ENCODE results near the gene C1orf216. TPM values are rescaled to one million over a fixed set of nuclear protein-coding genes. Genes with fewer than 3 reads are reported as not detected.
"Not testable (repeated sequence)": the region's sequence is repeated elsewhere in the genome, so short reads cannot be mapped to it uniquely, and the experiment has no call there.

C1orf216 gene
- total RNA-seq, 2 experiments from 2014 or later, result 14.7 to 15.1 TPM

- Mint-ChIP-seq H3K4me1 (peaks cover 25% of the 10 kb centered on the region), H3K27me3 (no peaks in the 10 kb centered on the region), H3K36me3 (peaks cover 27% of the 10 kb centered on the region), H3K27ac (no peak overlapping the region), H3K9me3 (no peaks in the 10 kb centered on the region), H3K4me3 (no peak overlapping the region)
- peak; percentile 76 for DNase-seq
Measured at GRCh38 chr1:35715568-35716002, 3.1 kb downstream of the C1orf216 start.

GRCh38 chr1:35714921-35715567 is 3.6 kb downstream of the C1orf216 start:
- DNase-seq, result no peak
- Mint-ChIP-seq H3K4me3 (no peak overlapping the region), H3K36me3 (peaks cover 26% of the 10 kb centered on the region), H3K27me3 (no peaks in the 10 kb centered on the region), H3K4me1 (peaks cover 25% of the 10 kb centered on the region), H3K9me3 (no peaks in the 10 kb centered on the region), H3K27ac (no peak overlapping the region)

GRCh38 chr1:35711098-35711497 is 7.6 kb downstream of the C1orf216 start:
- H3K27ac Mint-ChIP-seq, H3K4me3 Mint-ChIP-seq, DNase-seq, H3K9me3 Mint-ChIP-seq: not testable (repeated sequence)
- Mint-ChIP-seq H3K4me1 (peaks cover 22% of the 10 kb centered on the region), H3K36me3 (peaks cover 20% of the 10 kb centered on the region), H3K27me3 (peaks cover 33% of the 10 kb centered on the region)

DNA sequence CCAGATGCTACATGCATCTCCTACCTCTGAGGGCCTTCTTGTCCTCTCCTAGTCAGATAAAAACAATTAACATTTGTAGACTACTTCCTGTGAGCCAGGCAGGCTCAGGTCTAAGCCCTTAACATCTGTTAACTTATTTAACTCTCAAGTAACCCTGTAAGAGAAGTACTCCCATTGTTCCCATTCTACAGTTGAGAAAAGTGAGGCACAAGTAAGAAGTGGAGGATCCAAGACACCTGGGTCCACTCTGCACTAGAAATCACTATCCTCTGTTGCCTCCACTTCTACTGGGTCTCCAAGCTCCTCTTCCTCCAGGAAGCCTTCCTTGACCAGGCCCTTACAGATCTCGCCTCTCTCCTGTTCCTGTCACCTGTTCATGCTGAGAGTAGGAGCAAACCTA is 9.7 kb downstream of the C1orf216 start:
- DNase-seq, result no peak
- H3K27ac Mint-ChIP-seq, result no peak overlapping the region
- H3K4me3 Mint-ChIP-seq, result peak overlapping the region; percentile 40
- peaks cover 50% of the 10 kb centered on the region for H3K27me3 Mint-ChIP-seq
- H3K4me1 Mint-ChIP-seq, result peaks cover 15% of the 10 kb centered on the region
- H3K9me3 Mint-ChIP-seq, result no peaks in the 10 kb centered on the region
- peaks cover 7% of the 10 kb centered on the region for H3K36me3 Mint-ChIP-seq

- DNase-seq, result peak; percentile 10
- Mint-ChIP-seq H3K27ac (no peak overlapping the region), H3K27me3 (peaks cover 52% of the 10 kb centered on the region), H3K36me3 (peaks cover 3% of the 10 kb centered on the region), H3K4me3 (peak overlapping the region; percentile 40), H3K9me3 (no peaks in the 10 kb centered on the region), H3K4me1 (peaks cover 15% of the 10 kb centered on the region)
Measured at GRCh38 chr1:35708441-35708921, 10.2 kb downstream of the C1orf216 start.

- Mint-ChIP-seq H3K4me1 (peaks cover 15% of the 10 kb centered on the region), H3K4me3 (peak overlapping the region; percentile 56), H3K27me3 (peaks cover 59% of the 10 kb centered on the region), H3K27ac (no peak overlapping the region), H3K9me3 (no peaks in the 10 kb centered on the region), H3K36me3 (peaks cover 3% of the 10 kb centered on the region)
- peak; percentile 35 for DNase-seq
Measured at GRCh38 chr1:35707601-35708440, 10.9 kb downstream of the C1orf216 start.

- peak; percentile 38 for DNase-seq
- Mint-ChIP-seq H3K4me3 (peak overlapping the region; percentile 56), H3K4me1 (peaks cover 15% of the 10 kb centered on the region), H3K27ac (no peak overlapping the region), H3K9me3 (no peaks in the 10 kb centered on the region), H3K36me3 (peaks cover 3% of the 10 kb centered on the region), H3K27me3 (peaks cover 65% of the 10 kb centered on the region)
Measured at GRCh38 chr1:35706846-35707600, 11.7 kb downstream of the C1orf216 start.

- Mint-ChIP-seq H3K9me3 (no peaks in the 10 kb centered on the region), H3K27me3 (peaks cover 91% of the 10 kb centered on the region), H3K27ac (no peak overlapping the region), H3K4me1 (peaks cover 8% of the 10 kb centered on the region), H3K4me3 (no peak overlapping the region), H3K36me3 (no peaks in the 10 kb centered on the region)
- no peak for DNase-seq
Measured at GRCh38 chr1:35702508-35702907, 16.2 kb downstream of the C1orf216 start.

DNA sequence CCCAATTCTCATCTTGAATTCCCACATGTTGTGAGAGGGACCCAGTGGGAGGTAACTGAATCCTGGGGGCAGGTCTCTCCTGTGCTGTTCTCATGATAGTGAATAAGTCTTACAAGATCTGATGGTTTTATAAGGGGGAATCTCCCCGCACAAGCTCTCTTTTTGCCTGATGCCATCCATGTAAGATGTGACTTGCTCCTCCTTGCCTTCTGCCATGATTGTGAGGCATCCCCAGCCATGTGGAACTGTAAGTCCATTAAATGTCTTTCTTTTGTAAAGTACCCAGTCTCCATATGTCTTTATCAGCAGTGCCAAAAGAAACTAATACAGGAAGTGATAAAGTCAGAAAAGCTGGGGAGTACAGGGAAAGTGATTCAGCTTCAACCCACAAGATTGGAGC is 19.5 kb downstream of the C1orf216 start:
- H3K4me1 Mint-ChIP-seq, H3K9me3 Mint-ChIP-seq, H3K4me3 Mint-ChIP-seq, H3K36me3 Mint-ChIP-seq, DNase-seq, H3K27ac Mint-ChIP-seq: not testable (repeated sequence)
- peaks cover 73% of the 10 kb centered on the region for H3K27me3 Mint-ChIP-seq

DNA sequence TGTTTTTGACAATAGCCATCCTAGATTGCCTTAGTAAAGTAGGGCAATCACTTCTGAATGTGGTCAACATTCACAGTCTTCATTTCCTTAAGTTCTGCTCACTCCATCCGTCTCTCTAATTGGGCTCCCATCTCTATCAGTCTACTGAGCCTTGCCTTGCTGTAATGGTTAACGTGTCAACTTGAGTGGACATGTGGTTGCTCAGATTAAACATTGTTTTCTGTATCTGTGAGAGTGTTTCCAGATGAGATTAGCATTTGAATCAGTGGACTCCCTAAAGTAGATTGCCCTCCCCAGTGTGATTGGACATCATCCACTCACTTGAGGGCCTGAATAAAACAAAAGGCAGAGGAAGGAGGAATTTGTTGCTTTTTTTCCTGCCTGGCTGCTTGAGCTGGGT is 26.4 kb downstream of the C1orf216 start:
- H3K27me3 Mint-ChIP-seq, result peaks cover 16% of the 10 kb centered on the region
- no peak for DNase-seq
- no peaks in the 10 kb centered on the region for H3K4me1 Mint-ChIP-seq
- H3K36me3 Mint-ChIP-seq, result no peaks in the 10 kb centered on the region
- H3K27ac Mint-ChIP-seq, result no peak overlapping the region
- no peaks in the 10 kb centered on the region for H3K9me3 Mint-ChIP-seq
- no peak overlapping the region for H3K4me3 Mint-ChIP-seq

DNA sequence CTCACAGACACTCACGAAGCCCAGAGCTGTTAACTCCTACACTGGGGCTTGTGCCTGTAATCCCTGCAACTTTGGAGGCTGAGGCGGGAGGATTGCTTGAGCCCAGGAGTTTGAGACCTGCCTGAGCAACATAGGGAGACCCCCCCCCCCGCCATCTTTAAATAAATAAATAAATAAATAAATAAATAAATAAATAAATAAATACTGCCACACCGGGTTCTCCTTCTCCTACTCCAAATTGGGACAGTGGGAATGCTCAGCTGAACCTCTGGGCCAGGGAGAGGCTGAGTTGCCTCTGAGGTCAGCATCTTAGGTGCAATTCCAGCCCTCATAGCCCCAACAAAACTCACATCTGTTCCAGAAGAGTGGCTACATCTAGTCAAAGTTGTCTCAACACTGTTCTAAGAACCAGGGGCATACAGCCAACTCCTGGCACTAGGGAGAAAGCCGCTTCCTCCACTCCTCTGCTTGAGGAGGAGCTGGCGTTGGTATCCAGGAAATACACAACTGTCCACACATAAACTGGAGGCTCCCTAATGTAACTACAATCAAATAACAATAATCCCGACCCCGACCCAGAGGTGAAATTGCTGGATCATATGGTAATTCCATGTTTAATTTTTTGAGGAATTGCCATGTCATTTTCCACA is 27.0 kb downstream of the C1orf216 start:
- H3K27me3 Mint-ChIP-seq, result peaks cover 16% of the 10 kb centered on the region
- H3K4me1 Mint-ChIP-seq, result no peaks in the 10 kb centered on the region
- no peak overlapping the region for H3K4me3 Mint-ChIP-seq
- no peak for DNase-seq
- no peaks in the 10 kb centered on the region for H3K9me3 Mint-ChIP-seq
- H3K36me3 Mint-ChIP-seq, result no peaks in the 10 kb centered on the region
- H3K27ac Mint-ChIP-seq, result no peak overlapping the region

- Mint-ChIP-seq H3K36me3 (no peaks in the 10 kb centered on the region), H3K4me1 (no peaks in the 10 kb centered on the region), H3K27ac (no peak overlapping the region), H3K4me3 (no peak overlapping the region), H3K9me3 (no peaks in the 10 kb centered on the region), H3K27me3 (peaks cover 13% of the 10 kb centered on the region)
- no peak for DNase-seq
Measured at GRCh38 chr1:35691080-35691479, 27.6 kb downstream of the C1orf216 start.

DNA sequence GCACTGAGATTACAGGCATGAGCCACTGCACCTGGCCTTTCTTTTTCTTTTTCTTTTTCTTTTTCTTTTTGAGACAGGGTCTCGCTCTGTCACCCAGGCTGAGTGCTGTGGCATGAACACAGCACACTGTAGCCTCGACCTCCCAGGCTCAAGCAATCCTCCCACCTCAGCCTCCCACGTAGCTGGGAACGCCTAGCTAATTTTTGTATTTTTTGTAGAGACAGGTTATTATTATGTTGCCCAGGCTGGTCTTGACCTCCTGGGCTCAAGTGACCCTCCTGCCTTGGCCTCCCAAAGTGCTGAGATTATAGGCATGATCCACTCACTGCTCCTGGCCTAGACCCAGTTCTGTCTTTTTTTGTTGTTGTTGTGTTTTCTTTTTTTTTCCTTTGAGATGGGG is 28.6 kb downstream of the C1orf216 start:
- not testable (repeated sequence) for H3K4me1 Mint-ChIP-seq, H3K27me3 Mint-ChIP-seq

DNA sequence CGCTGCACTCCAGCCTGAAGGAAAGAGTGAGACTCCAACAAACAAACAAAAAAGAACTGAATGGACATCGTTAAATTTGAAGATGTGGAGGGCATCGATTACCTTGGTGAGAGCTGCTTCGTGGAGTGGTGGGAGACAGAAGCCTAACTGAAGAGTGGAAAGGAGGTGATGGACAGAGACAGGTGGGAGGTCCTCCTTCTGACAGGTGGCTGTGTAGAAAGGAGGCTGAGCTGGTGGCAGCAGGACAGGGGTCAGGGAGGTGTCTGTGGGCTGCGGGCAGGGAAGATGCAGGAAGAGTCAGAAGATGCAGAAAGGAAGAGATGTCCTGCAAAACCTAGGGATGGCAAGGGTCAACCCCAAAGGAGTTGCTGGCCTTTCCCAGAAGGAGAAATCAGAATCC is 30.5 kb downstream of the C1orf216 start:
- Mint-ChIP-seq H3K36me3 (no peaks in the 10 kb centered on the region), H3K27ac (no peak overlapping the region), H3K4me1 (no peaks in the 10 kb centered on the region), H3K9me3 (no peaks in the 10 kb centered on the region), H3K4me3 (no peak overlapping the region), H3K27me3 (peaks cover 5% of the 10 kb centered on the region)
- no peak for DNase-seq

More for the DNA sequence above, 28.6 kb downstream of the C1orf216 start:
- not testable (repeated sequence) for H3K36me3 Mint-ChIP-seq, H3K27ac Mint-ChIP-seq, H3K4me3 Mint-ChIP-seq, H3K9me3 Mint-ChIP-seq, DNase-seq

GRCh38 chr1:35683012-35683411 is 35.7 kb downstream of the C1orf216 start:
- Mint-ChIP-seq H3K36me3 (no peaks in the 10 kb centered on the region), H3K27me3 (peaks cover 1% of the 10 kb centered on the region), H3K9me3 (no peaks in the 10 kb centered on the region), H3K27ac (no peak overlapping the region), H3K4me1 (no peaks in the 10 kb centered on the region), H3K4me3 (no peak overlapping the region)
- no peak for DNase-seq

All from activated naive CD8-positive, alpha-beta T cell treated with anti-CD3 and anti-CD28 coated beads for 36 hours (primary cell).